Left cardiac atrium (tissue), 4 donors: Measurements from ENCODE around the gene ATL1. TPM values are rescaled to one million over a fixed set of nuclear protein-coding genes. Genes with fewer than 3 reads are reported as not detected.
A peak's percentile ranks its signal among the peaks of the same experiment; 100 is the strongest.
"Not testable (repeated sequence)": the region's sequence is repeated elsewhere in the genome, so short reads cannot be mapped to it uniquely, and the experiment has no call there.

Source experiments
- ATAC-seq, 2 donors: fragments of 200-7000 bp; cut with Tn5 transposase; one replicate each; pipeline ENCODE4 v1.9.1; 2020; ENCODE audit warnings: mild to moderate bottlenecking in 2 of 2, moderate library complexity in 2 of 2
- DNase-seq: peaks from one replicate; pipeline ENCODE4 v3.0.0-alpha.2; 2020
- intact Hi-C, 2 donors: fragments of 100-400 bp; cut with DNase I; formaldehyde crosslinking; loops; one replicate each; pipeline versions ENCODE4 v1.14.1 to v1.15.1; 2022 to 2023
- total RNA-seq, 2 donors: library from RNA; stranded (reverse); fragmentation: NEBNext Ultra II Directional; extraction: Animal tissue kit (Norgen Biotek cat#: 25700); gene quantifications; one replicate each; pipeline ENCODE4 v1.2.1, GENCODE V29; 2021
- donor health status: DM: no; HTN: yes; CAD: no.
- donor health status: DM: no; HTN: yes; CAD: no; lungs with severe emphysema.
- donor health status: DM: yes; HTN: yes; CAD: no.
- donor health status: Dilated cardiomyopathy.

The ATL1 gene
- total RNA-seq, 2 donors from 2014 or later, result 1.7 TPM

DNA sequence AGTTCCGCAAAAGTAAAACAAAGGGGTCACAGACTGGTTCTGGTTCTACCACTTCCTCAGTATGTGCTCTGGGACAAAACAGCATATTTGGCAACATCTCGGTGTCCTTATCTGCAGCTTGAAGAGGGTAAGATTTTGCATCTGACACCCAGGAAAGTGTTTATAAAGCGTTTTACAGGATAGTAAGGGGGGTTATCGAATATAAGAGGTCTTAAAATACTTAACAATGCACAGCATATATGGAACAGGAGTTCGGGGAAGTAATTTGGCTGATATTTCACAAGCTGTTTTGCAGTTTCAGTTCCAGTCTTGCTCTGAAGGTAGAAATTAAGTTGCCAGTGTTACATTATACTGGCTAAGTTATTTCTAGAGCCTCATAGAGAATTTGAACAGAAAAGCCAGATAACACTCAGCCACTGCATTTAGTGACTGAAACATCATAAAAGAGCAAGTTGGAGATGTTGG is 26.7 kb upstream of the ATL1 start:
- intact Hi-C loops, result loop anchor here (5.0 kb wide), 2 partner anchors 196 to 216 kb away; no protein-coding TSS in a partner anchor
- DNase-seq, result no peak
- ATAC-seq, result peak in 1 of 2 donors; percentile 3

DNA sequence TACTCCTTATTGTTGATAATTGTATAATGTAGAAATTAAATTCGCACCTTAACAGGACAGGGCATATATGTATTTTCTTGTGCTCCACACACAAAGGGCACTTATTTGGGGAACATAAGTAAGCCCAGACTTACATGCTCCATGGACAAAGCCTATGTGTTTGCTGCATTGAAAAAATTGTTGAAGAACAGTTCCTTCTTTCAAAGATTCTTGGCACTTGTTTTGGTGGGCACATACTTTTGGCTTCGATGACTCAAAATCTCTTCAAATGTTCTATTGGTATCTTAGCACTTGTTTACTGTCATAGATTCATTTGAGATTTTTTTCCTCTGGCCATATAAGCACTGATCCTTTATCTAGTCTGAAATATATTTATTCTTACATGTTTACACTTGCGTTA is 26.1 kb upstream of the ATL1 start:
- intact Hi-C loops, result loop anchor here (5.0 kb wide), 2 partner anchors 197 to 217 kb away; no protein-coding TSS in a partner anchor
- DNase-seq, result no peak
- ATAC-seq, result no peak

DNA sequence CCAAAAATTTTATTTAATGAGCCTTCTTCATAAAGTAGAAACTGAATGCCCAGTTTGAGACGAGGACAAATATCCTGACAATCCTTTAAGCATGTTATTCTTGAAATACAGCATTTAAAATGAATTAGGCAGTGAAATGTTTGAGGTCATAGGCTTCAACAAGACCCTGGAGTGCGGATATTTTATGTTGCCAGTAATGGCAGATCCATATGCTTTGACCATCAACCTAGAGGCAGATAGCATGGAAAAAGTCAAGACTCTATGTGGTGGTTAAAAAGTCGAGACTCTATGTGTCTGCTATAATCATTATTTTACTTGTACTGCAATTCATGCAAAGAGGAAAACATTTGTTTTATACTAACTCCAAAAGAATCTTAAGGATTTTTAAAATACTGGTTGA is 25.5 kb upstream of the ATL1 start:
- intact Hi-C loops, result loop anchor here (5.0 kb wide), 2 partner anchors 197 to 217 kb away; no protein-coding TSS in a partner anchor
- no peak for ATAC-seq

DNA sequence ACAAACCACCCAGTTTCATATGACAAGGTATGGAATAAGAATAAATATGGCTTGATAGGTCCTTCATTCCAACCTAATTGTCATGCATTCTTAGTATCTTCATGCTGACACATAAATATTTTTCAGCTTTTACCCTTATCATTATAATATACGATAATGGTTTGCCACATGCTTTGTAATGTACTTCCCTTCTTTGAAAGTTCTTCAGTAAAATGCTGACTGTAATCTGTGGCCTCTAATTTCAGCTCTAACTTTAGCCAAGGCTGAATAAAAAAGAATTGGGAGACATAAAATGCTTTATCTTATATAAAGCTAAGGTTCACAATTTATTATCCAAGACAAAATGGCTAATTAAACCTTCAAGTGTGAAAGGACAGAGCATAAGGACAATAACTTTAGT is 24.9 kb upstream of the ATL1 start:
- DNase-seq (no peak), ATAC-seq (no peak)
- intact Hi-C loops, result loop anchor here (5.0 kb wide), 2 partner anchors 198 to 218 kb away; no protein-coding TSS in a partner anchor

More for the DNA sequence above, 25.5 kb upstream of the ATL1 start:
- DNase-seq, result no peak

DNA sequence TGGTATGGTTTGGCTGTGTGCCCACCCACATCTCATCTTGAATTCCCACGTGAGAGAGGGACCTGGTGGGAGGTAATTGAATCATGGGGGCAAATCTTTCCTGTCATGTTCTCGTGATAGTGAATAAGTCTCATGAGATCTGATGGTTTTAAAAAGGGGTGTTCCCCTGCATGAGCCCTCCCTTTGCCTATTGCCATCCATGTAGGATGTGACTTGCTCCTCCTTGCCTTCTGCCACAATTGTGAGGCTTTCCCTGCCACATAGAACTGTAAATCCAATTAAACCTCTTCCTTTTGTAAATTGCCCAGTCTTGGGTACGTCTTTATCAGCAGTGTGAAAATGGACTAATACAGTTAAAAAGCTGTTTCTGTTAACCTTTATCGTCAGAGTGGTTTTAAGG is 21.9 kb upstream of the ATL1 start:
- ATAC-seq, DNase-seq, intact Hi-C loops: not testable (repeated sequence)

DNA sequence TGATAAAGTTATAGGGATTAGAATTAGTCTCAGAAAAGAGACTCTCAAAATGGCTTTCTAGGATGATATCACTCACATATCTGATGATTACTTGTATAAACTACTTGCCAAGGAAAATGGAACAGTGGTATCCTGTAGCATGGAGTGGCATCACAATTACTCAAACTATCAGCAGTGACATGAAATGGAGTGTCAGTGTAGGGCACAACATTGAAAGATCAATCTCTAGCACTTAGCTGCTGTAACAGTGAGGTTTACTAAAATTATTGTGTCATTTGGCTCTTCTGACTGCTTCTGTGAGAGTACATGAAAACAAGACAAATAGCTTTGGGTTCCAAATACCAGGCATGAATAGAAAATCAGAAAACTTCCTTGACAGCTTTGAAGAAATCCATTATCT is 20.9 kb upstream of the ATL1 start:
- ATAC-seq (no peak), DNase-seq (no peak)
- intact Hi-C loops, result no loop called here

DNA sequence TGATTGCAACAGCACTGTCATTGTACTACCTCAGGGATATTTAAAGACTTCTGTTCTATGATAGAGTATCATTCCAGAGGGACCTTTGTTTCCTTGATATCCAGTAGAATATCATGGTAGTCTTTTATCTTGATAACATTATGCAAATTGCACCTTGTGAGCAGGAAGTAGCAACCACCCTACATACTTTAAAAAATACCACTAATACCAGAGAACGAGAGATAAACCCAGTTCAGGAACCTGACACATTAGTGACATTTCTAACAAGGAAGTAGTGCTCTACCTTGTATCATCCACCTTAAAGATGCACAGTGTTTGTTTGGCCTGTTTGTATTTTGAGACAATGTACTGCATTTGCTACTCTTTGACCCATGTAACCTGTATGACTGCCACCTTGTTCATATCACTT is 18.8 kb upstream of the ATL1 start:
- intact Hi-C loops, result loop anchor here in 1 of 2 donors (5.0 kb wide), 1 partner anchor 236 kb away; no protein-coding TSS in a partner anchor
- DNase-seq (no peak), ATAC-seq (no peak)

DNA sequence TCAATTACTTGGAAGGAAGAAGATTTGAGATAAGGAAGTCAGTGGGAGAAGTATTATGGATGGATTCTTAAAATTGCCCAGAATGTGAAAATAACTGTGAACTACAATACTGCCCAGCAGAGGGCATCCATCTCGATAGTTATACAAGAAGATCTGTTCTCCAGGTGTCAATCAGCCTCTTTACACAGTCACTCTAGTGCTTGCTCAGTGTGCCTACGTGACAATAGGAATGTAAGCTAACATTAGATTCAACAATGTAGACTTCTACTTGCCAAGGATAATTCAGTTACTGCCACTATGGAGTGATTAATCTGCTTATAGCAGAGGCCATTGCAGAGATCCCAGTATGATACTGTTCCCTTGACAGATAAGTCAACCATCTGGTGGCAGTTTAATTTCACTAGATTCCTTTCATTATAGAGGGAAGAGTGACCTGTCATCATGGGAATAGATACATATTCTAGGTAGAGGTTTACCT is 17.0 kb upstream of the ATL1 start:
- DNase-seq (no peak), ATAC-seq (peak; percentile 57 to 65)
- intact Hi-C loops, result loop anchor here in 1 of 2 donors (5.0 kb wide), 1 partner anchor 234 kb away; no protein-coding TSS in a partner anchor

DNA sequence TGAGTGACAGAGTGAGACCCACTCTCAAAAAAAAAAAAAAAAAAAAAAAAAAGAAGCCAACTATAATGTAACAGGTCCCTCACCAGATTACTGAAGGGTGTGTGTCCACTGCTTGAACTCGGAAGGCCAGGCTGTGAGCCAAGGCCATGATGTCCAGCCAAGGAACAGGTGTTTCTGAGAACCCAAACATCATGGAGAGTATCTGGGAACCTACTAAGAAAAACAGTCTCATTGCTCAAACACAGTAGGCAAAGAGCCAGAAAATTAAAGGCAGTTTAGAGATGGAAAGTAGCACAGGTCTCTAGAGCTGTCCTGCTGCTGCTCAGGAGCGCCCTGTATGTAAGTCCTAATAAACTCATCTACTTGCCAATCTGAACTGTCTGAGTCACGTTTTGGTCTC is 15.0 kb upstream of the ATL1 start:
- ATAC-seq, result no peak
- DNase-seq, result no peak
- intact Hi-C loops, result loop anchor here in 1 of 2 donors (5.0 kb wide), 1 partner anchor 232 kb away; no protein-coding TSS in a partner anchor

DNA sequence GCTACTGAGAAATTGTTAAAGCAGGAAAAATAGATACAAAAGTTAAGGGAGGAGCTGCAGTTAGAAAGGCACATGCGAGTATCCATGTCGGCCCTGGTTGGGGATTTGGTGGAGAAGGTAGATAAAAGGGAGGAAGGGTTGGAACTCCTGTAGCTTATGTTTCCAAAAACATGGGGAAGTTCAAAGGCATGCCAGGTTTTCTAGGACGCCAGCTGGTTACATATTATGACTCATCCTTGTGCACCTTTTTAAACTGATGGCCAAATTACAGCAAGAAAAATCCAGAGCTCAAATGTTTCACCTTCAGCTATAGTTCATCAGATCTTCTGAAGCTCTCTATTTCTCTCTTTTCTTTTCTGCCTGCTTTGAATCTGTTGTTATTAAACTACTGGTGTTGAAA is 14.3 kb upstream of the ATL1 start:
- no peak for ATAC-seq
- intact Hi-C loops, result no loop called here
- no peak for DNase-seq

DNA sequence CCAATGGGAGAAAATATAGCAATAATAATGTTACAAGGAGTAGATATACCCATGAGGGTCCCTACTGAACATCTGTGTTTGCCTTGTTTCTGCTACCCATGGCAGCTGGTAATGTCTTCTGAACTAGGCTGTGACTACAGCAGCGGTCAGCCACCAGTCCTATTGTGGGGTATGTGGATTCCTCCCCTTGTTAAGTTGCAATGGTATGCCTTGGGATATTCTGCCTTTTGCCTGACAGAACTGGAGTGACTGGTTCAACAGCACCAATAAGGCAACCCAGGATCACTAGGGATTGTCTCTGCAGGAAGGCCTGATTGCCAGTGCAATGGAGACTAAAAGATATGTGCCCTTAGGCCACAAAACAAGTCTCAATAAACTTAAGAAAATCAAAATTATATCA is 9.7 kb upstream of the ATL1 start:
- intact Hi-C loops, result no loop called here
- ATAC-seq (no peak), DNase-seq (no peak)

DNA sequence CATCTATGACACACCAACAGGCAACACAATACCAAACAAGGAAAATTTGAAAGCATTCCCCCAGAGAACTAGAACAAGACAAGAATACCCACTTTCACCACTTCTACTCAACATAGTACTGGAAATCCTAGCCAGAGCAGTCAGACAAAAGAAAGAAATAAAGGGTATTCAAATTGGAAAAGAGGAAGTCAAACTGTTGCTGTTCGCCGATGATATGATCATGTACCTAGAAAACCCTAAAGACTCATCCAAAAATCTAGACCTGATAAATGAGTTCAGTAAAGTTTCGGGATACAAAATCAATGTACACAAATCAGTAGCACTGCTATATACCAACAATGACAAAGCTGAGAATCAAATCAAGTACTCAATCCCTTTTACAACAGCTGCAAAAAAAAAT is 8.1 kb upstream of the ATL1 start:
- intact Hi-C loops, result no loop called here
- no peak for DNase-seq
- ATAC-seq, result no peak

DNA sequence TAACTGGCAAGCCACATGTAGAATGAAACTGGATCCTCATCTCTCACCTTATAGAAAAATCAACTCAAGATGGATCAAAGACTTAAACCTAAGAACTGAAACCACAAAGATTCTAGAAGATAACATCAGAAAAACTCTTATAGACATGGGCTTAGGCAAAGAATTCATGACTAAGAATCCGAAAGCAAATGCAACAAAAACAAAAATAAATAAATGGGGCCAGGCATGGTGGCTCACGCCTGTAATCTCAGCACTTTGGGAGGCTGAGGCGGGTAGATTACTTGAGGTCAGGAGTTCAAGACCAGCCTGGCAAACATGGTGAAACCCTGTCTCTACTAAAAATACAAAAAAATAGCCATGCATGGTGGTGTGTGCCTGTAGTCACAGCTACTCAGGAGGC is 7.1 kb upstream of the ATL1 start:
- ATAC-seq, intact Hi-C loops: not testable (repeated sequence)

DNA sequence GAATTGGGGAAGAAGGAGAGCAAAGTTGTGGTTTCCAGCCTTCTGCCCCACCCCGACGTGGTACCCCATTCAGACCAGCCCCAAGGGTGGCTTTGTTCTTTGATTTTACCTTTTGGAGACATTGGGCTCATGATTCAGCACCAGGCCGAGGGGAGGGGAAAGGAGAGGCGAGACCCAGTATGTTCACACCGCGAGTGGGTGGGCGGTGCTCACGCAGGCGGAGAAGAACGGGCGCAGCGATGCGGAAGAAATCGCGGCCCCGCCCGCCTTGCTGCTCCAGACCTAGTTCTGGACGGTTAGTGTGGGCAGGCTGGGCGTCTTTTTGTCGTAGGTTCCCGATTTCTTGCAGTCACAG is 963 bp downstream of the ATL1 start:
- peak; percentile 87 for DNase-seq
- intact Hi-C loops, result no loop called here
- ATAC-seq, result peak; percentile 86 to 95

More for the DNA sequence above, 7.1 kb upstream of the ATL1 start:
- DNase-seq, result not testable (repeated sequence)

DNA sequence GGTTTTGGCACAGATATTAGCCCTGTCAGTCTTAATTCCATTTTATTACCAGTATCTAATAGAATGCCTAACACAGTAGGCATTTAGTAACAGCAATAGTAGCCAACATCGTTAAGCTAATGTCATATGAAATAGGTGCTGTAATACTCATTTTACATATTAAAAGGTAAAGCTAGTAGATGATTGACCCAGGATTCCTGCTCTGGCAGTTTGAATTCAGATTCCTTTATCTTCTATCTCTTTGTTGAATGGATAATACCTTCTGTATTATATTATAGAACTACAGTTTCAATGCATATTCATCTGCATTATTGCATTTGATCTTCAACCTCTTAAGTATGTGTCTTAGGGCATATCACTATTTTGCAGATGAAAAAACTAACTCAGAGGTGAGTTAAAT is 2.9 kb downstream of the ATL1 start:
- ATAC-seq (no peak), DNase-seq (no peak)
- intact Hi-C loops, result no loop called here

DNA sequence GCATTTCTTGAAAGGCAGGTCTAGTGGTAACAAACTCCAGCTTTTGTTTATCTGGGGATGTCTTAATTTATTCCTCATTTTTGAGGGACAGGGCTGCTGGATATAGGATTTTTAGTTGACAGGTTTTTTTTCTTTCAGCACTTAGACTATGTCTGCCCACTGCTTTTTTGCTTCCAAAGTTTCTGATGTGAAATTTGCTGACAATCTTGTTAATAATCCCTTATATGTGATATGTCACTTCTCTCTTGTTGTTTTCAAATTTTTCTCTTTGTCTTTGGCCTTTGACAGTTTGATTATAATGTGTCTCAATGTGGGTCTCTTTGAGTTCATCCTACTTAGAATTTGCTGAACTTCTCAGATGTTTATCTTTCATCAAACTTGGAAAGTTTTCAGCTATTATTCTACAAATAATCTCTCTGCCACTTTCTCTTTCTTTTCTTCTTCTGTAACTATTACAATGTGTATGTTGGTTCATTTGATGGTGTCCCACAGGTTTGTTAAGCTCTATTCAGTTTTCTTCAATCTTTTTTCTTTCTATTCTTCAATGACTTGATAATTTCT is 9.8 kb downstream of the ATL1 start:
- intact Hi-C loops, result no loop called here

DNA sequence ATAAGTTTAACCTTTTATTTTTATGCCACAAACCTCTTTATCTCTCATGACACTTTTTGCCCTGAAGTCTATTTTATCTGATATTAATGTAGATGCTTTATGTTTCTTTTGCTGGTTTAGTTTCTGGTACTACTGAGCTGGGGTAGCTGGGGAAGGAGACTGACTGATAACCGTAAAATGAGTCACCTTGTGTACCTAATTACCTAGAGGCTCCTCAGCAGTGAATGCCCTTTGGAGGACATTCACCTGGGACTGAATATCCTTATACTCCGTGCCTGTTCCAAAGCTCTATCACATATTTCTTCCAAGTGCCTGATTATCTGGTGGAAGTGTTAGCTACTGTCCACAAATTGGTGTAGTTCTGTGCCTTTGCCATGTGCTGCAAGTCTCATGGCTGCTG is 13.9 kb downstream of the ATL1 start:
- DNase-seq (no peak), ATAC-seq (no peak)
- intact Hi-C loops, result no loop called here

More for the DNA sequence above, 9.8 kb downstream of the ATL1 start:
- ATAC-seq (no peak), DNase-seq (no peak)

DNA sequence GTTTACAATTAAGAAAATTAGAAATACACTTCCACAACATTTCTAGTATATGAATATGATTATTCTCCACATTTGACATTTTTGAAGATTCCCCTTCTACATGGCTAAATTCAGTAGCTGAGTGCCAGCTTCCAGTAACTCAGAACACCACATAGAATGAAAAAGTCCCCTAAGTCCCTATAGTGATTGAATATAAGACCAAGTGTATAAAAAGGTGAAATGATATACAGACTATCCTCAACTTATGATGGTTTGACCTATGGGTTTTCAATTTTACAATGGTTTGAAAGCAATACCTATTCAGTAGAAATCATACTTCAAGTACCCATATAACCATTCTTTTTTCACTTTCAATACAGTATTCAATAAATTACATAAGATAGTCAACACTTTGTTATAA is 15.8 kb downstream of the ATL1 start:
- ATAC-seq (no peak), DNase-seq (no peak)
- intact Hi-C loops, result no loop called here

DNA sequence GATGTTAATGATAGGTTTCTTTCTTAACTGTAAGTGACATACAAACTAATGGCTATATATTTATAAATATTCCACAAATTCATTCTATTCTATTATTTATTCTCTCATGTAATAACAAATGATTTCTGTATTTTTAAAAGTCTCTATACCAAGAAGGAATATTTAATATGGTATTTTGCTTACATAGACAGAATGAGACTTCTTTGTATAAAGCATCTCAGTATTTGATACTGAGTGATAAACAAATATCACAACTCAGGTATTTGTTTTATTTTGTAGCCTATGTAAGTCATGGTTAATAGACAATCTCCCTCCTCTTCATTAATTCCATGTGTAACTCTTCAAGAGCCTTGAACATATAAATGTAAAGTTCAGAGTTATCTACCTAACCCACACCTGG is 18.0 kb downstream of the ATL1 start:
- ATAC-seq (no peak), DNase-seq (no peak)
- intact Hi-C loops, result no loop called here

DNA sequence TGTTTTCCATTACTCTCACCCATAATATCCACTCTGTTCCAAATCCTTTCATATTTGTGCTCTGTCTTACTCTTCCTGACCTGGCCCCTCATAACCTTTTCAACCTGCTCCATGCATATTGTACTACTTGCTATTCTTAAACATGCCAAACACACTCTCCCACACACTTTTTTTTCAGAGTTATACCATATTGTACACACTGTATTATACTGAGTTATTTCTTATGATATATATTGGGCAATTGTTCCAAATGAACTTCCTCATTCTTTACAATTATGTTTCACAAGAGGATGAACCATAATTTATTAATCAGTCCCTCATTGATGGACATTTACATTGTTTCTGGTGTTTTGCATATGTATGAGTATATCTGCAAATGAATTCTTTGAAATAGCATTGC is 18.5 kb downstream of the ATL1 start:
- no peak for DNase-seq

DNA sequence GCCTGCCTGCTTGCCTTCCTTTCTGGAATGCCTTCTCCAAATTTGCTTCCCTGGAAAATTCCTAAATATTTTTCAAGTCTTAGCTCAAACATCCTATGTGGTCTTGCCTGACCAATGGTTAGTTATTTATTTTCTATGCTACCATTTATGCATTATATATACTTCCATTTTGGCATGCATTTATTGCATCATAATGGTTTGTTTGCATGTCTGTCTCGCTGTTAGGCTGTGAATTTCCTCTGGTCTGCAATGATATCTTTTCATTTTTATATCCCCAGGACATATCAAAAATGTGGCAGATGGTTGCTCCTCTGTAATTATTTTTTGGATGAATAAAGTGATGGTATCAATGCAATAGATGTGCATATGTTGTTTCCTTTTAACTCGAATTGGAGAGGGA is 30.5 kb downstream of the ATL1 start:
- ATAC-seq (no peak), DNase-seq (no peak)
- intact Hi-C loops, result no loop called here

More for the DNA sequence above, 18.5 kb downstream of the ATL1 start:
- intact Hi-C loops, result no loop called here
- no peak for ATAC-seq
